GM18951 (cell line): Measurements from ENCODE around the gene ZZZ3.
"Not testable (repeated sequence)": the region's sequence is repeated elsewhere in the genome, so short reads cannot be mapped to it uniquely, and the experiment has no call there.

Experiments
- POLR2A ChIP-seq: IDR thresholded peaks from 4 replicates; pipeline ENCODE4 v1.6.1; 2011; ENCODE audit warnings: mild to moderate bottlenecking; ENCODE audit not compliant: insufficient read length, insufficient read depth; ENCODE audit errors: extremely low read depth
- in situ Hi-C: fragments of 300-500 bp; cut with MboI; formaldehyde crosslinking; loops from one replicate; pipeline ENCODE4 v1.12.0; 2022; ENCODE audit warnings: low sequenced_read_pairs, mixed read lengths, inconsistent platforms; ENCODE audit not compliant: unreplicated experiment

Gene ZZZ3

DNA sequence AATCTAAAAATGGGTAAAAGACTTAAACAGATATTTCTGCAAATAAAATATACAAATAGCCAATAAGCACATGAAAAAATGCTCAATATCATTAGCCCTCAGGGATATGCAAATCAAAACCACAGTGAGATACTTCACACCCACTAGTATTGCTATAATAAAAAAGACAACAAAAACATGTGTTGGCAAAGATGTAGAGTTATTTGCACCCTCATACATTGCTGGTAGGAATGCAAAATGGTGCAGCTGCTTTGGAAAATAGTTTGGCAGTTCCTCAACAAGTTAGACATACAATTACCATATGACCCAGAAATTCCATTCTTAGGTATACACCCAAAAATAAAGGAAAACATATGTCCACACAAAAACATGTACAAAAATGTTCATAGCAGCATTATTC is 30.2 kb downstream of the ZZZ3 start:
- in situ Hi-C loops = no loop called here
- no peak for TF ChIP-seq POLR2A

DNA sequence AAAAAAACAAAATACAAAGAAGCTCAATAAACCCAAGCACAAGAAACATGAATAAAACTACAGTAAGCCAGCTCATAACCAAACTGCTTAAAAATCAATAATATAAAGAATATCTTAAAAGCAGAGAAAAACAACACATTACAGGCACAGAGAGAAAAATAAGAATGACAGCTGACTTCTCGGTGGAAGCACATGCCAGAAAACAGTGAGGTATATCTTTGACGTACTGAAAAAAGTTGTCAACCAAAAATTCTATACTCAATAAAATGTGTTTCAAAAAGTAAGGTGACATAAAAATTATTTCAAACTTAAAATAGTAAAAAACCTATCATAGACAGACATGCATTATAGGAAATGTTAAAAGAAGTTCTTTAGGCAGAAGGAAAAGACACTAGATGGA is 33.3 kb downstream of the ZZZ3 start:
- in situ Hi-C loops = no loop called here

DNA sequence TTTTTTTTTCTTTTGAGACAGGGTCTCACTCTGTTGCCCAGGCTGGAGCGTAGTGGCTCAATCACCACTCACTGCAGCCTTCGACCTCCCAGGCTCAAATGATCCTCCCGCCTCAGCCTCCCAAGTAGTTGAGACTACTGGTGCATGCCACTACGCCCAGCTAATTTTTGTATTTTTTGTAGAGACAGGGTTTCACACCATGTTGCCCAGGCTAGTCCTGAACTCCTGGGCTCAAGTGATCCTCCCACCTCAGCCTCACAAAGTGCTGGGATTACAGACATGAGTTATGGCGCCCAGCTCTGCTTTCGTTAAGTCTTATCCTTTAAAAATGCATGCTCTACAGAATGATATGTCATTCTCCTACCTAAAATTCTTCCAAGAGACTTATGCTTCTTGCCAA is 36.2 kb downstream of the ZZZ3 start:
- in situ Hi-C loops = not testable (repeated sequence)

More for the DNA sequence above, 33.3 kb downstream of the ZZZ3 start:
- no peak for TF ChIP-seq POLR2A

DNA sequence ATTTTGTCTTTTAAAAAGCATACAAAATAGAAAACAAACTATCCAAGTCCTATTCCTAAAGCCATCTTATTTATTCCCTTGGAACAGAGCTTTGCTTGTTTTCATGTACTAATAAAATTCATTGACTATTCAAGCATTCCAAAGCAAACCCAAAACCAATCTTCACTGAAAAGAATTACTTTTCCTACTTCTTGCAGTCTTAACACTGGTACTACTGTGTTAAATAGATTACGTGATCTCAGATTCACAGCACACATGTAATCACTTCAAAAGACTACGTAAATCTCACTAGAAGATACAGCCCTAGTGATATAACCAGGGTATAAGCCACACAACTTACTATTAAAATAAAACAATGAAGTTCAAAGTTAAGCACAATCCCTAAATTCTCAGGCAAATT is 39.0 kb downstream of the ZZZ3 start:
- TF ChIP-seq POLR2A = no peak
- in situ Hi-C loops = no loop called here

DNA sequence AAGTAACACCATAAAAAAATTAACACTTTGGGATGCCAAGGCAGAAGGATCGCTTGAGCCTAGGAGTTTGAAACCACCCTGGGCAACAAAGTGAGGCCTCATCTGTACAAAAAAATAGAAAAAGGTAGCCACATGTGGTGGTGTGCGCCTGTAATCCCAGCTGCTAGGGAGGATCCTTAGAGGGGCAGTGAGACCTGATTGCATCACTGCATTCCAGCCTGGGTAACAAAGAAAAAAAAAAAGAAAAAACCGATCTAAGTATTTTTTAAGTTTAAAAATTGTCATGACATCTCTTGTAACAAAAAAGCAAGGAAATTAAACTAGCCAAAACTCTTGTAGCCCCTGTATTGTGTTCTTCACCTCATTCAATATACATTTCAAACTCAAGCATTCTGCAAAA is 39.5 kb downstream of the ZZZ3 start:
- in situ Hi-C loops = no loop called here
- TF ChIP-seq POLR2A = no peak

DNA sequence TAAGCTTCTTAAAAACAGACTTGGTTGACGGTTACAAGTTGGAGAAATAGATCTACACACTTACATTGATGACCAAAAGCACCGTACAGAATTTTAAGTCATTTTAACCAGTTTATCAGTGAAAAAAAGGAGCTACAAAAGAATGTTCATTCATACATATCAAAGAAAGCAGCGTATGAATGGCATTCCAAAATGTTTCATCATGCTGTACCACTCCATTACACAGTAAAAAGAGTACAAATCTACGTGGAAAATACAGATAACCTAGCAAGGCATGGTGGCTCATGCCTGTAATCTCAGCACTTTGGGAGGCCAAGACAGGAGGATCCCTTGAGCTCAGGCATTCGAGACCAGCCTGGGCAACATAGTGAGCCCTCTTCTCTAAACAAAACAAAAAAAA is 40.3 kb downstream of the ZZZ3 start:
- TF ChIP-seq POLR2A = no peak
- in situ Hi-C loops = no loop called here

DNA sequence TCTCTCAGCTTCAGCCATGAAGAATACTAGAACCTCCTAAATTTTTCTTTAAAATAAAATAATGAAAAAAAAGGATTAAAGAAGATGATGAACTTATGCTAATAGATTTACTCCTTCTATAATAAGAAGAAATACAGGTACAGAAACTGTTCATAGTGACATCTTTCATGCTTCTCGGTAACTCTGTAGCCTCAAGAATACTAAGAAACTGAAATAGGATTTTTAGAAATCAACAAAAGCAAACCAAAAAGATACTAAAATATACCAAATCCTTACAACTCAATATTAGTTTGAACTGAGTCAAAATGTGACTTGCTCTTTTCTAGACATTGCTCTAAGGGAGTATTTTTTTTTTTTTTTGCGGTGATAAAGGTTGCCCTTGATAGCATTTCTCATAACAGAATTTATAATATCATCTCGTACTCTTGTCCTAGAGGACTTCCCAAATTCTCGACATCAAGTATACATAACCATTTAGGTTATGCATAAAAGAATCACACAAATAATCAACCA is 42.8 kb downstream of the ZZZ3 start:
- in situ Hi-C loops = no loop called here
- TF ChIP-seq POLR2A = no peak

DNA sequence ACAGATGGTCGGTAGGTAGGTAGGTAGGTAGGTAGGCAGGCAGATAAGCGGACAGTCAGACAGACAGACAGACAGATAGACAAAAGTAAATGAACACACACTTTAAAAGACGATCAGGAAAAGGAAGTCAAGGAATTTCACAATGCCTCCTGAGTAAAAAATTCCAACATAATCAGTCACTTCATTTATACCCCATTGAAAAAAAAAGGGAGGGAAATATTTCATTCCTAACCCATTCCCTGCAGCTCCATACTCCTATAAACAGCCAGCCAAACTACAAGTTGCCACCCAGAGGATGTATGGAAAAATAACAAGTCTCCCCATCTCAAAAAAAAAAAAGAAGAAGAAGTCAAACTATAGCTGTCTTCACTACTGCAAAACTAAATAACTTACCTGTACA is 43.4 kb downstream of the ZZZ3 start:
- in situ Hi-C loops = no loop called here
- no peak for TF ChIP-seq POLR2A

DNA sequence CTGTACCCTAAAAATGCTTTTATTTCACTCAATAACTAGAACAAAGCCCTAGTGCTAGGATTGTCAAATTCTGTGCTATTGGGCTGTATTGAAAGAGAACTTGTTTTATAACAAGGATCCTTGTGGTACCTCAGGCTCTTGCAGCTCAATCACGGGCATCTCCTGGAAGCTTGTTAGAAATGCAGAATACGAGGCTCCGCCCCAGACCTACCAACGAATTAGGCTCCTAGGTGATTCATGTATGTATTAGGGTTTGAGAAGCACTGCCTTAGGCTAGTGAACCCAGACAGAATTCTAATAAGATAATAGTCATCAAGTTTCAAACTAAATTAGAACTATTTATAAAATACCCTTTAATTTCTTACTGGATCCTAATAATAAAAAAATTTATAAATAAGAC is 45.6 kb downstream of the ZZZ3 start:
- no peak for TF ChIP-seq POLR2A
- in situ Hi-C loops = no loop called here
